ENCODE measurements around the gene CAMK1D. TPM values are rescaled to one million over a fixed set of nuclear protein-coding genes. Genes with fewer than 3 reads are reported as not detected.

Gene CAMK1D
- total and polyA plus RNA-seq, 10 of the 15 experiments (the other 5 are each of a cell fraction or from before 2014, with no cell fraction given), result 2.1 to 35.5 (median 14.7) TPM

- SMC1A ChIA-PET (ENCODE audit: uncharacterized antibody, unreplicated experiment), result no interaction called here
- 13% methylated on average over 11 of the region's 11 CpGs for WGBS (ENCODE audit: insufficient coverage, insufficient replicate concordance, low lambda C conversion rate, missing lambda C conversion rate)
- CTCF ChIA-PET, result no interaction called here
- Histone ChIP-seq H3K9ac (ENCODE audit: control insufficient read depth, insufficient read depth, low read length) (no peak overlapping the region), H3K27ac (ENCODE audit: control insufficient read depth, insufficient read depth) (no peak overlapping the region), H4K20me1 (ENCODE audit: control insufficient read depth, insufficient read depth) (no peaks in the 10 kb centered on the region), H3K79me2 (ENCODE audit: control insufficient read depth, insufficient read depth, low read length) (no peaks in the 10 kb centered on the region), H3K4me2 (ENCODE audit: control insufficient read depth, insufficient read depth) (no peak overlapping the region), H2AFZ (ENCODE audit: control insufficient read depth, low read depth, low read length) (no peak overlapping the region), H3K4me1 (ENCODE audit: control insufficient read depth, insufficient read depth, low read length) (no peaks in the 10 kb centered on the region), H3K9me3 (replicated peaks; ENCODE audit: control insufficient read depth, insufficient read depth, low read length) (no peaks in the 10 kb centered on the region), H3K27me3 (replicated peaks in 1 of 2; ENCODE audit: control insufficient read depth in 2 of 2, insufficient read depth in 2 of 2, low read length in 1 of 2) (no peaks in the 10 kb centered on the region), H3K36me3 (ENCODE audit: control insufficient read depth in 2 of 2, insufficient read depth in 2 of 2, low read length in 1 of 2) (no peaks in the 10 kb centered on the region), H3K4me3 (no peak overlapping the region)
- intact Hi-C loops (cut with micrococcal nuclease; ENCODE audit: unreplicated experiment) (loop anchor here (5.0 kb wide), 1 partner anchor 593 kb away; no protein-coding TSS in a partner anchor), in situ Hi-C loops (cut with MboI) (no loop called here)
- DNase-seq (ENCODE audit: low read depth, low spot score) (no peak), ATAC-seq (no peak), FAIRE-seq (no peak)
- POLR2A ChIA-PET, result no interaction called here
- BruUV-seq (replicated peaks), result no TSS peak
- RAD21 ChIA-PET (ENCODE audit: unreplicated experiment), result no interaction called here
- TF ChIP-seq CBX5 (IDR thresholded peaks at IDR 0.05; ENCODE audit: low read depth) (no peak), PBX3 (IDR thresholded peaks at IDR 0.05; ENCODE audit: insufficient replicate concordance, low read depth, low read length) (no peak), TBL1XR1 (IDR thresholded peaks at IDR 0.05; ENCODE audit: low read depth, low read length) (no peak), ZBTB40 (IDR thresholded peaks at IDR 0.05; ENCODE audit: borderline replicate concordance) (no peak), NR2F1 (conservative IDR thresholded peaks at IDR 0.05) (no peak)
- TF ChIP-seq, protein P1, sequence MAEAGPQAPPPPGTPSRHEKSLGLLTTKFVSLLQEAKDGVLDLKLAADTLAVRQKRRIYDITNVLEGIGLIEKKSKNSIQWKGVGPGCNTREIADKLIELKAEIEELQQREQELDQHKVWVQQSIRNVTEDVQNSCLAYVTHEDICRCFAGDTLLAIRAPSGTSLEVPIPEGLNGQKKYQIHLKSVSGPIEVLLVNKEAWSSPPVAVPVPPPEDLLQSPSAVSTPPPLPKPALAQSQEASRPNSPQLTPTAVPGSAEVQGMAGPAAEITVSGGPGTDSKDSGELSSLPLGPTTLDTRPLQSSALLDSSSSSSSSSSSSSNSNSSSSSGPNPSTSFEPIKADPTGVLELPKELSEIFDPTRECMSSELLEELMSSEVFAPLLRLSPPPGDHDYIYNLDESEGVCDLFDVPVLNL (IDR thresholded peaks at IDR 0.05; ENCODE audit: low read depth, low read length), result no peak
Measured at GRCh38 chr10:12844811-12845483, 495.6 kb downstream of the CAMK1D start.

Measured in GM12878 (cell line).